Mesenteric fat pad (tissue), 1 donor: ENCODE measurements around the gene RNU6-8. TPM values are rescaled to one million over a fixed set of nuclear protein-coding genes. Genes with fewer than 3 reads are reported as not detected.

Experiments
- DNase-seq: peaks from one replicate; pipeline ENCODE4 v3.0.0-alpha.2; 2020; ENCODE audit warnings: low spot score
- total RNA-seq: library from RNA; stranded (reverse); fragmentation: NEBNext Ultra II Directional; extraction: Animal tissue kit (Norgen Biotek cat#: 25700); gene quantifications from one replicate; pipeline ENCODE4 v1.2.1, GENCODE V29; 2021
- donor health status: DM: yes; HTN: yes; CAD: no.

The RNU6-8 gene
- total RNA-seq, 1 donor from 2014 or later, result not detected

DNA sequence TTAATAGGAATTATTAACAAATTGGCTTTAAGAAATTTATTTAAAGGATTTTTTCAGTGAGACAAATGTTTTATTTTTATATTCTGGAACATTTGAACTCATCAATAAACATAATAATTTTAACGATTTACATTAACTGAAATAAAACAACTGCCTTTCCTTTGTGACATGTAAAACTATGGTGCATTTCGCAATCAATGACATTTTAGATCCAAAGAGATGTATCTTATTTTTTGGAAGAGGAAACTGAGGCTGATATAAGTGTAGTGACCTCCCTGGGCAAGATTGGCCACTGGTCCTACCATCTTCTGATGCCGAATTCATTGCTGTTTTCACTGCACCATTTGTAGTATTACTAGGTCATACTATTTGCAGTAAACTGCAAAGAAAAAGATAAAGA is 2.5 kb upstream of the RNU6-8 start:
- DNase-seq, result no peak

DNA sequence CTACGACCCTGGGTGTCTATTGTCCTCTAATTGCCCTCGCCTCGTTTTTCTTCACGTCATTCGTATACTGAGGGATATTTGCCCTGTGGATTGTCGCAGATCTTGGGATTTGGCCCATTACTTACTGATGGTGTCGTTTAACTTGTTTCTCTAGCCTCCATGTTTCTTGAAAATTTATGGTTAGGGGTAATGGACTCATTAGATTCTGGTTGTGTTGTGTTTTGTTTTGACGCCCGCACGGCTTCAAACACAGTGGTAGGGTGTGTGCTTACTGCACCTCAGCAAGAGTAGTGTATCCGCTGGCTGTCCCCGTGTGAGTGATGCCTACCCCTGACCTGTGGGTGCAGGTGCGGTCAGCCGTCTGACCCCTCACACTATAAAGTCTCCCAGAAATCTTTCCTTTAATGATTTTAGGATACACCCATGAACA is 874 bp upstream of the RNU6-8 start:
- no peak for DNase-seq

GRCh38 chr14:32202491-32202997 is 525 bp downstream of the RNU6-8 start:
- no peak for DNase-seq

DNA sequence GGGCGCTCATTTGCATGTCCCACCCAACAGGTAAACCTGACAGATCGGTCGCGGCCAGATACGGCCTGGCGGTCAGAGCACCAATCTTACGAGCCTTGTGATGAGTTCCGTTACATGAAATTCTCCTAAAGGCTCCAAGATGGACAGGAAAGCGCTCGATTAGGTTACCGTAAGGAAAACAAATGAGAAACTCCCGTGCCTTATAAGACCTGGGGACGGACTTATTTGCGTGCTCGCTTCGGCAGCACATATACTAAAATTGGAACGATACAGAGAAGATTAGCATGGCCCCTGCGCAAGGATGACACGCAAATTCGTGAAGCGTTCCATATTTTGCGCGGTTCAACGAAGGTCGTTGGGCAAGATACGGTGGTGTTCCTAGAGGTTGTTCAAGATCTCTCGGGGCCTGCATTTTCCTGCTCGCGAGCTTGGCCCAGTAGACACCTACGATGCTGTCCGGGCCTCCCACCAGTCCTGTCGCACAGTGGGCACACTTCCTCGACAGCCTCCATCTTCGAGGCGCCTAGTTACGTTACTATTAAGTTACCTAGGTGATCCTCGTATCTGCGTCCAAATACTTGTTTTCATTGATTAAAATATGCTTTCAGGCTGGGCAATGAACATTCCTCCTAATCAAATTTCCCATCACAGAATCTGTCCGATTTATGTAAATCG is 1.1 kb downstream of the RNU6-8 start, which contains the start of gene RNU6-7:
TSS of gene RNU6-7 (plus strand) at position 230 of the 675 bp plus-strand sequence.
- no peak for DNase-seq

GRCh38 chr14:32201193-32201815 is 1.8 kb downstream of the RNU6-8 start:
- peak; percentile 93 for DNase-seq

DNA sequence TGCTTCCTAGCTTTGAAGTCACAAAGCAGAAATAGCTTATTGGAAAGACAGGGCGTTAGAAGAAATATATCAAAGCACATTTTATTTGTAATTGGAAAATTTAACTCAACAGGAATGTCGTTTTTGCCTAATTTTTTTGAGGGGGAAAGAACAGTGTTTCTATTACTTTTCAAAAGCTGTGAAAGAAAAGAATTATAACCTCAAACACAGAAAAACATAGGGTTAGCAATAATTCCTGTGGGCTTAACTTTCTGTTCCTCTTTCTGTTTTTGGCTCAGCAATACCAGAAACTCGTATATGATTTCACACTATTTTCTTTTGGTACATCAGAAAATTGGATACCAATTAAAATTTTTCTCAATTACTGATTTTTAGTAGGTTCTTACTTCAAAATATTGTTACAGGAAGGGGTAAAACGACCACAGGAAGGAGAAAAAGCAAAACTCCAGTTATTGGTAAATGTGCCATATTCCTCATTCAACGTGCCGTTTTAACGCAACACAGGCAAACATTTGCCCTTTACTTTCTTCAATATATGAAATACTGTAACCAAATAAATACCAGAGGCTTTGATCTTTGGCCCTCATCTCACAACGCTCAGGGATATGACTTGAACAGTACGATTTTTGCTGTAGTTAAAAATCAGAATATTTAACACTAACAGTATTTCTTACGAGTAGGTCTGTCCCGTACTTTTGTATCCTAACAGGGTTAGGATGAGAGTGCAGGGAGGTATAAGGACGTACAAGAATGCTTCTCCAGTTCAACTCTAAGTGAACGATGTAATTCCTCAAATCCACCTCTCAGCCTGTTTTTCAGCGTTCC is 2.5 kb downstream of the RNU6-8 start:
- no peak for DNase-seq

GRCh38 chr14:32197919-32198318 is 5.2 kb downstream of the RNU6-8 start:
- DNase-seq, result no peak

DNA sequence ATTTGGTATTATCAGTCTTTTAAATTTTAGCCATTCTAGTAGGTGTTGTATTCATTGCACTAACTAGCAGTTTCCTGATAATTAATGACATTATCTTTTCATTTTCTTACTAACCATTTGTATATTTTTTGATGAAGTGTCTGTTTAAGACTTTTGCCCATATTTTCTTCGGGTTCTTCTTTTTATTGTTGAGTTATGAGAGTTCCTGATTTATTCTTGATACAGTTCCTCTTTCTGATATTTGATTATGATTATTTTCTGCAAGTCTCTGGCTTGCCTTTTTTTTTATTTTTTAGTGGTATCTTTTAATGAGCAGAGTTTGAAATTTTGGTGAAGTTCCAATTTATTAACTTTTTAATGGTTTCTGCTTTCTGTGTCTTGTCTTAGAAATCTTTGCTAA is 7.4 kb downstream of the RNU6-8 start:
- no peak for DNase-seq

GRCh38 chr14:32193532-32193931 is 9.5 kb downstream of the RNU6-8 start:
- DNase-seq, result no peak

GRCh38 chr14:32192712-32193373 is 10.2 kb downstream of the RNU6-8 start:
- DNase-seq, result no peak

DNA sequence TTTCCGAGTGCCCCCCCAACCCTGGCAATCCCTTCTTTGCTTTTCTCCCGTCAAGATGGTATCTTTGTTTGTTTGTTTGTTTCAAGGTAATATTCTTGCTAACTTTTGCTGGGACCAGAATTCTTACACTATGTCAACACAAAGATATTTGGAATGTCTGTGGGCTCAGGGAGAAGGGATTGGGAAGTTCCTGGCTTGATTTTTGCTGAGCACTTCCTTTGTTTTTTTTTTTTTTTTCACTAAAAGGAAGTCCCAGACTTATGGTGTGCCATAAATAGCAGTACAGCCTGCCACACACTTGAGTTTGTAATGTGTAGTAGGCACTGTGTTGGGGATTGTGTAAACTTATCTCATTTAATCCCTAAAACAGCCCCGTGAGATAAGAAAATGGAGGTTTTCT is 12.4 kb downstream of the RNU6-8 start:
- DNase-seq, result no peak

- DNase-seq, result no peak
These were observed 13.3 kb downstream of the RNU6-8 start for GRCh38 chr14:32189811-32190210.

- DNase-seq, result no peak
These were observed 16.8 kb downstream of the RNU6-8 start for GRCh38 chr14:32186248-32186647.

DNA sequence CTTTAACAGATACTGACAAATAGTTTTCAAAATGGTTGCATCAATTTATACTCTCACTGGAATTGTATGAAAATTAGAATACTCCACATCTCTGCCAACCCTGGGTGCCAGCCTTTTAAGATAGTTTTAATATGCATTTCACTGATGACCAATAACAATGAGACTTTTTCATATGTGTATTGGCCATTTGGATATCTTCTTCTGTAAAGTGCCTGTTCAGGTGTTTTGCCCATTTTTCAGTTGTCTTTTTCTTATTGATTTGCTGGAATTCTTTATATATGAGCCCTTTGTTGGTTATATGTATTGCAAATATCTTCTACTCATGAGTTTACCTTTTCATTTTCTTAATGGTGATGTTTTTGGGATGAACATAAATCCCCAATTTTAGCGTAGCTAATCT is 18.0 kb downstream of the RNU6-8 start:
- DNase-seq, result no peak

- DNase-seq, result no peak
These were observed 19.7 kb downstream of the RNU6-8 start for GRCh38 chr14:32183151-32184058.

DNA sequence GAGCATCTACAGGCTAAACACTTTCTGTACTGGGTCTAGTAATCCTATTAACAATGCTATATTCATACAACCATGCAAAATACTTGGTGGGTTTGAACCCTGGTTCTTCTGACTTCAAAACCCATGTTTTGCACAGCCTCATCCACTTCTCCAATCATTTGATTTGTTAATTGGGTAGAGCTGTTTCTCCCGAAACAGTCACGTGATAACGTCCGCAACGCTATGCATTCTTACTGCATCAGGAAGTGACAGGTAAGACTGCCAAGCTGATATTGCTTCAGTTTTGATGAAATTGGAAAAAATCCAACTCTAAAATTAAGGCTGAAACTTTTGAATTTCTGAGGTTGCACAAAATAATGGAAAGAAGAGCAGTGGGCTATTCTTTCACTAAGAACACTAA is 31.6 kb downstream of the RNU6-8 start:
- no peak for DNase-seq

DNA sequence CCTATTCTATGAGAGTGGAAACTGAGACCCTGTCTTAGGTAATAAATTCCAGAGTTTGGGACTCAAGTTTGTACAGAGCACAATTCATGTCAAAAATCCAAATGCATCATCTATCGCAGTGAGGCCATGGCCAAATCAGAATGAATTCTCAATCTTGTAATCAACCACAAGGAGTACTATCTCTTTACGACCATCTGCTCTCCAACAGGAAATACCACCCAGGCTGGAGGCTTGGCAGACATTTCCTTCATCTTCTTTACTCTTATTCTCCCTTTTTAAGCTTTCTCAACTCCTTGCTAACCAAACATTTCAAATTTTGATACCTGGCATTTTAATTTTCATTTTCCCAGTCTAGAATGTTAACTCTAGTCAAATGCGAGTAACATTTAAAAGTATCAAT is 33.9 kb downstream of the RNU6-8 start:
- no peak for DNase-seq

- DNase-seq, result no peak
These were observed 35.2 kb downstream of the RNU6-8 start for GRCh38 chr14:32167907-32168306.

DNA sequence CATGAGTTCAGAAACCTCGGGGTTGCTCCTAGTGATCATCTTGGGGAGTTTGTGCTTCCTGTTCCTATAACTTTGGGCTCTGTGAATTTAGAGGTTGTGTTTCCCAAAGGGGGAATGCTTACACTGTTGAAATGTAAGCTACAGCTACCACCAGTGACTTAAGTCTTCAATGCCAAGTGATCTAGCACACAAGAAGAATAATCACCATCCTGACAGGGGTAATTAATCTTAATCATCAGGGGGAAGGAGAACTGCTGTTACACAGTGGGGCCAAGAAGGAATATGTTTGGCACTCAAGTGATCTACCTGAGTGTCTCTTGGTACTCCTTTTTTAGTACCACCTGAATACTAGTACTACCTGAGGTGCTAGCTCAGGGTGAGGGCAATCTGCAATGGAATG is 36.1 kb downstream of the RNU6-8 start:
- no peak for DNase-seq

GRCh38 chr14:32166029-32166428 is 37.0 kb downstream of the RNU6-8 start:
- no peak for DNase-seq
